Frontal cortex (tissue), 4 donors: ENCODE results near the gene LDLRAD4. TPM values are rescaled to one million over a fixed set of nuclear protein-coding genes. Genes with fewer than 3 reads are reported as not detected.

Source experiments
- DNase-seq, 2 donors: peaks; one replicate each; pipeline ENCODE4 v3.0.0; 2012; ENCODE audit warnings: low spot score in 2 of 2
- FAIRE-seq: peaks from 2 replicates; lab custom pipeline; 2012; peaks lifted over from hg19 to GRCh38; lab: Jason Lieb, UNC
- total RNA-seq: library from RNA; depleted of rRNA; stranded (reverse); fragments of >200 nt; gene quantifications from one replicate; pipeline ENCODE4 v1.2.3, GENCODE V29; 2014
- donor health status: control.
- donor health status: control.
- donor health status: control.

The LDLRAD4 gene
- total RNA-seq, 1 donor from 2014 or later = 60.7 TPM

- DNase-seq (no peak), FAIRE-seq (no peak)
These were observed 341.2 kb downstream of the LDLRAD4 start for GRCh38 chr18:13559754-13560153.

DNA sequence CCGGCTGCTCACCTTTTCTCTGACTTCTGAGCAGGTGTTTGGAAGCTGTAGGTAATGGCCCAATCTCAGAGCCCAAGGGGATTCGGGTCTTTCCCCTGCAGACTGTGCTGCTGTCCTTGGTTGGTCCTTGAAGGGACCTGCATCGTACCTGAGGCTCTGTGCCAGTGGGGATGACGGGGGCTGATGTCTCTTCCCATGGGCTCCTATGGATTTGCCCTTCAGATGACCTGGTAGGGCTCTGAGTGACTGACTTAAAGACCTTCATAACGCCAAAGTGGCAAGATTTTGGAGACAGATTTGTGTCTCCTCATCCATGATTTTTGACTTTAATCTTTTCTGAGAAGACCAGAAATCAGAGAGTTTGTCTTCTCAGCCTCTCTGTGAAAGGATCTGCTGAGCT lies 341.7 kb downstream of the LDLRAD4 start:
- no peak for DNase-seq

GRCh38 chr18:13562494-13563029 lies 344.0 kb downstream of the LDLRAD4 start:
- DNase-seq (no peak), FAIRE-seq (no peak)

More for the DNA sequence above, 341.7 kb downstream of the LDLRAD4 start:
- FAIRE-seq = no peak

DNA sequence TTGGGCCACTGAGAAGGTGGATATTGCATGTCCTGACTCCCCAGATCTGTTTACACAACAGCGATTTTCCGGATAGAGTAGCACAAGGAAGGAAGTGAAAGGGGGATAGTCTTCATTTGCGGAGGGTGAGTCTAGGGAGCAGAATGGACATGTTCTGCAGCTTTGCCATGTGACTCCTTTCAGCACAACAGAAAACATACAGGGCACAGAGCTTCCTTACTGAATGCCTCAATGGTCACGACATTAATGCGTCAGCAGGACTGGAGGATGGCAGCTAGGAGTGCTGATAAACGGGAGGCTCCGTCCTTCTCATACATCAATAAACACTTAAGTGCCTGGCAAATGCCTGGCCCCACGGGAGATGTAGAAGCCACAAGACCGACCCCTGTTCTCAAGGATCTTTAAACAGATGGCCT lies 344.8 kb downstream of the LDLRAD4 start:
- no peak for FAIRE-seq
- DNase-seq = no peak

DNA sequence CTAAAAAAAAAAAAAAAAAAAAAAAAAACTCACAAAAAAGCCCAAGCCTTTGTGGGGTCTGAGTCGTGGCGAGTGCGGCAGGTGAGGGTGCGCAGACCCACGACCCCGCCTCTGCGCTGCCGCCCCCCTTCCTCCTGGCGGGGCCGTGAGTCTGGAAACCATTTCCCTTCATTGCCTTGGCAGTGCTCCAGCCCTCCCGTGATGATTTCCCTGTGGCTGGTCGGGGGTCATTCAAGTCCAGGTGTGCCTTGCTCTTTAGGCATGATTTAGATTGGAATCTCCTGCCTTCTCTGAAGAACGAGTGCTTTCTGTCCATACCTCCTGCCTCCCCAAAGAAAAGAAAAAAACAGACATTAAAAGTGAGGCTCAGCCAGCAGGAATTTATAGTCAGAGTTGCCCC lies 346.0 kb downstream of the LDLRAD4 start:
- no peak for FAIRE-seq
- DNase-seq = no peak

GRCh38 chr18:13565228-13565627 lies 346.7 kb downstream of the LDLRAD4 start:
- no peak for FAIRE-seq
- peak; percentile 72 to 77 for DNase-seq

DNA sequence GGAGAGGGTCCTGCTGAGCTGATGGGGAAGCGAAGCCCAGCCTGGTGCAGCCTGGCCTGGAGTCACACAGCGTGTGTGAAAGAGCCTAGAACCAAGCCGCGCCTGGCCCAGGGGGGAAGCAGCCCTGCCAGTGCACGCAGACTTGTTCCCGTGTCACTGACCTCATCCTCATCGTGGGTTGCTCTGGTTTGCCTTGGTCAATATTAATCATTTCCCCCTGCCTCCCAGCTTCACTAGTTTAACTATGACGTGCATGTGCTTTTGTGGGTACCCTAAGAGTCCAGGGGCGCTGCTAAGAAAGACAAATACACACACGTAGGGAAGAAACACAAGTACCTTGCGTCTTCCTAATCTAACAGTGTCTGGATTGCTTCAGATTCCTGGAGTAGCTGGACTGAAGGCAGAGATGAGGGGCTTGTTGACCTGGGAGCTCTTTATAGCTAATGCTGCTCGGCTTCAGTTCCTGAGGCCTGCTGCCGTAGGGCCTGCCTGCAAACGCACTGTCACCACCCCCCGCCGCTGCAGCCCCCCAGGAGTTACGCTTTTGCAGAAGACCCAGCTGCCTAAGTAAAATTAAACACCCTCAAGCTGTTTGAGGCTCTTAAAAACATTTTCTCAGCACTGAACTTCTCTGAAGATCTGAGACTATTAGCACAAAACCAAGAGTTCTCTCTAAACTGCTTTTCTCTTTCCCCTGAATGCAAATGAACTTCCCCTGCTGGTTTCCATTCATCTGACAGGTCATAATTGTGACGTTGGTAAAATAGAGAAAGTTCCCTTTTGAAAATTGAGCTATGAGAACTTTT lies 348.6 kb downstream of the LDLRAD4 start:
- FAIRE-seq (no peak), DNase-seq (no peak)

DNA sequence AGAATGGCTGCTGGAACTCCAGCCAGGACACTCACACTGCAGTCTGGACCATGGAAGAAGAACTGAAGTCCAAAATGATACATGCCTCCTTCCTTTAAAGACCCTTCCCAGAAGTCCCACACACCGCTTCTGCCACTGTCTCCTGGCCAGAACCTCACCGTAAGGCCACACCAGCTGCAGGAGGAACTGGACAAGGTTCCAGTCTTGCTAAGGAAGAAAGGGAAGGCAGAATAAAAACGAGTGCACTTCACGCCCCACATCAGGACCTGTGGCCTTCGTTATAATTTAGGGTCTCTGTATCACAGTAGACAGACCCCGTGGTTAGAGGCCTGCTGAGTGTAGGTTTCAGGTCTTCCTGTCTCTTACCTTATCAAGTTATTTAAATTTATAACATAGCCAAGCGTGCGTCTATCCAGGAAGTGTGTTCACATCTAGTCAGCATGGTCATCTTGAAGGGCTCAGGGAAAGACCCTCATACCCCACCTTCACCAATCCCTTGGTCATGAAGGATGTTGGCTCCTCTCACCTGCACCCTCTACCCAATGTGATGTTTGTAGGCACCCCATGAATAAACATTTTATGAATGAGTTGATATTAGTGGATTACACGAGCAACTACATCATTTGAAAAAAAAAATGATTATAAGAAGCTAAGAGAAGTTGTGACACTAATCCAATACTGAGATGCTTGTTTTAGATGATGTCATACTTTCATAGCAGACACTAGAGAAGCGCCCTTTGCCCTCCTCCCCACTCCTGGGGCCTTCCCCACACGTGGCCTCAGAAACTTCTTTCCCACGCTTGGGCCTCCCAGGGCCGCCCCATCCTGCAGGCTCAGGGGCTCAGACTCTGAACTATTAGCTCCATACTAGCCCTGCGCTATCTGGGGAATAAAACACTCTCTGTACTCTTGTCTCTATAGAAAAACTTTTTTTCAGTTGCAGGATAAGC lies 350.2 kb downstream of the LDLRAD4 start:
- DNase-seq = no peak
- no peak for FAIRE-seq

DNA sequence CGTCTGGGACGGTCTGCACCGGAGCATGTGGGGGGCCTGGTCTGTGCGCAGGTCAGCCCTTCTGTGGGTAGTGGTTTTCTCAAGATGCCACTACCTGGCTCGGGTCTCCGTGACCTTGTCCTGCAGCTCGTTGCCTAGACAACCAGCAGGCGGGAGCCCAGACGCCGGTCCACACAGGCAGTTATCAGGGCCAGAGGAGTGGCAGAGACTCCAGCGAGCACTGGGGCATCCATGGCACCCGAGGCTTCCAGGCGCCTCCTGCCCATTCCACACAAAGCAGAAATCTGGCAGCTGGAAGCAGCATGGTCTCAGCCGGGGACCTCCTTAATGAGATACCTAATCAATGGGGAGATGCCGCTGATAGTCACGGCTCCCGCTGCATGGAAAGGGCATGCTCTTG lies 351.7 kb downstream of the LDLRAD4 start:
- DNase-seq (no peak), FAIRE-seq (no peak)

- no peak for DNase-seq
- no peak for FAIRE-seq
These were observed 352.4 kb downstream of the LDLRAD4 start for GRCh38 chr18:13570856-13571495.

DNA sequence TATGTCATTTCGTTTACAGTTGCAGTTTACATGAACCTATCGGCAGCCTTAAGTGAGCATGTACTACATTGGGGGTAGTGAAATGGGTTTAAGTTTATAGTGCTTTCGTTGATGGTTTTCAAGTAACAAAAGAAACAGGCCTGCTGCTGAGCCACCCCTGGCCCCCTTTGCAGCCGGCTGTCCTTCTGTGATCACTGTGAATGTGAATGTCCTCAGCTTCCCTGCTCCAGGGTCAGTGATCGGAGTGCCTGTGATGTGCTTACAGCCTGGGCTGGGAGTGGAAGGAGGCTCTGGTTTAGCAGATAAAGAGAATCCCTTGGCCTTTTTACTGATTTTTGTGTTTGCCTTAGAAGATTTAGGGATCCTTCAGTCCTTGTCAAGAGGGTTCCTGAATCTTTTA lies 353.6 kb downstream of the LDLRAD4 start:
- no peak for DNase-seq
- FAIRE-seq = no peak

DNA sequence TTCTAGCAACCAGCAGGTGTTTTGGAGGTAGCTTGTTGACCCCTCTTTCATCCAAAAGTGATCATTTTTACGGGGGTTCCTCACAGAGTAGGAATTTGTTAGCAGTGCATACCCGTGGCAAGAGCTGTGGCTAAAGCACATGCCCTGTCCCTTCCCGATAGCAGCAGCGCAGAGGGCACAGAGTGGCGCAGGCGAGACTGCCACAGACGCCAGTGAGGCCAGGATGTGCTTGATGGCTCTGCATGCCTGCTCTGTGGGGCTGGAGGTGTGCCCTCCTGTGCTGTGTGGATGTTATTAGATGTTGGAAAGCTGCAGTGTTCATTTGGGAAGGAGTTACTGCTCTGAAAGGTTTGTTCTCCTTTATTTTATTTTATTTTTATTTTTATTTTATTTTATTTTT lies 354.2 kb downstream of the LDLRAD4 start:
- FAIRE-seq (no peak), DNase-seq (no peak)

- DNase-seq (no peak), FAIRE-seq (no peak)
These were observed 355.2 kb downstream of the LDLRAD4 start for GRCh38 chr18:13573750-13574149.

DNA sequence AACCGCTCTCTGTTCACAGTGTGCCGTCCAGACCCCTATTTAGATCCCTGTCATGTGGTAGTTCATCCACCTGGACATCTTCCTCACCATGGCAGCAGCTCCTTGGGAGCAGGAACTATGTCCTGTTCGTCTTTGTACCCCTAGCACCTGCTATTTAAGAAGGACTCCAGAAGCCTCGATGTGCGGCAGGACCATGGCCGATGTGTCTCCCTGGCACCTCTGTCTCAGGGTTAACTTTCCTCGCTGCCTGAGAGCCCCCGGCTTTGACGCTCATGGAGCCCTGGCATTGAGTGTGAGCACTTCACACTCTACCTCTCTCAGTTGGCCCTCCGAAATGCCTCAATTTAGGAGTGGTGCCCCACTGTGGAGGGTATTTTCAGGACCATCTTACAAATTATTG lies 355.8 kb downstream of the LDLRAD4 start:
- FAIRE-seq = no peak
- no peak for DNase-seq

DNA sequence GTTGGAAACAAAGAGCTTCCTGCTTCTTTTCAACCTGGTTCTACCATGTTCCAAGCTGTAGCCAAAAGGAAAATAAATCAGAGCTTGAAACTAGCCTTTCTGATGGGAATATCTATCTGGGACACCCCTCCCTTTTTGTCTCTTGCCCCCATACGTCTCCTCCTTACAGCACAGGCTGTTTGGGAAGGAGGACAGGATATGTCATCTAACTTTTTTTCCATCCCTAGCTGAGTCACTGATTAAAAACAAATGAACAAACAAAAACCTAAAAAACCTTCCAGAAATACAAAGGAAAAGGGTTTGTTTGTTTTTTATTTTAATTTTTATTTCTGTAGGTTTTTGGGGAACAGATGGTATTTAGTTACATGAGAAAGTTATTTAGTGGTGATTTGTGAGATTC lies 356.2 kb downstream of the LDLRAD4 start:
- DNase-seq (no peak), FAIRE-seq (no peak)

GRCh38 chr18:13576598-13576997 lies 358.0 kb downstream of the LDLRAD4 start:
- no peak for FAIRE-seq
- no peak for DNase-seq

DNA sequence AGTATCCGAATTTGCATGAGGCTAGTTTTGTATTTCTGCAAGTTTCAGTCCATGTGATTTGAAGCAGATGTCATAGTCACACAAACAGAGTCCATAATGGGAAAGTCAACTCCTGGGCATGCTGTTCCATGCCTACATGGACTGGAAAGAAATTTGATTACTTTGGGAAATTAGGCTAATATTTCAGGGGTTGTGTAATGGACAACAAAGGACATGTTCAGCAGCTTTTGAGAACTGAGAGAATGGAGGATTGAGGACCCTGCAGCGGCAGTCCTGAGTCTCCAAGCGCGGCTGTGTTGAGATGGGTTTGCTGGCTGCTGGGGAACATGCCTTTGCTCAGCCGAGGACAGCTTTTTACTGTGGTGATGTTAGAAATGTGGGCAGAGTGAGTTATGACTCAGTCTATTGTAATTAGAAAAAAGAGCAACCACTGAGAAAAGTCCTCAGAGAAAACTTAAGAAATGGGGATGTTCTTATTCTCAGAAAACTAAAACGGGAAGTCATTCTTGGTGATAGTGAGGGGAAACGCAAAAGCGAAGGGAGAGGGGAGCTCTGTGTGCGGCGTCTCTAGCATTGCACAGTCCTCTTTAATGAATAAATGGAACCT lies 358.6 kb downstream of the LDLRAD4 start:
- FAIRE-seq = no peak
- DNase-seq = no peak

DNA sequence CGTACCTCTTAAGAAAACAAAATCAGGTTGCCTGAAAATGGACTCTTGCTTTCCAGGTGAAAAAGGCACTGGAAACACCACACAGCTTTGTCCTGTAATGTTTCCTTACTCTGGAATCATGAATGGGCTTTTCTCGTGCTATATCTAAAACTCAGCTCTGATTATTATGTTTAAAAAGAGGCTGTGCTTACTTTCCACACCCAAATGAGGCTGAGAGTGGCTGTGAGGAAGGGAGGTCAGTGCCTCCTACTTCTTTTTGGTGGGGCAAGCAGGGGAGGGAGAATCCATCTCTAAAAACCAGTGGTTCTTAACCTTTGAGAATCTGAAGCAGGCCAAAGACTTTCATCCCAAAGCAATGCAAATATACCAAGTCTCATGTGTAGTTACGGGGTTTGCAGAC lies 359.2 kb downstream of the LDLRAD4 start:
- FAIRE-seq (no peak), DNase-seq (no peak)

DNA sequence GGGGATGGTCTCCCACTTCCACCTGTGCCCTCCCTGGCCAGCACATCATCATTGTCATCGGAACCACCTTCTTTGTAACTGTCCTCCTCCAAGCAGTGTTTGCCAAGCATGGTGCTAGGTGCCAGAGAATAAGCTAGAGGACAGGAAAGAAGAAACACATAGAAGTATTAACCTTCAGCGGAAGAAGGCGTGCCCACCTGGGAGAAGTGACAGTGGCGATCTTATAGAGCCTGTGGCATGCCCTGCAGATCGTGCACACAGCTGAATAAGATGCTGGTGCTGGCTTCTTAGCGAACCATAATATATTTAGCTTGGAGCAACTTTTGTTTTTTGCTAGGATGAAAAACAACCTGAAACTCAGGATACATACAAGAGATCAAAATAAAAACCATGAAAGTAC lies 359.8 kb downstream of the LDLRAD4 start:
- DNase-seq (no peak), FAIRE-seq (no peak)

- FAIRE-seq (no peak), DNase-seq (no peak)
These were observed 361.3 kb downstream of the LDLRAD4 start for GRCh38 chr18:13579874-13580273.
